DMS79 (cell line): ENCODE data around the gene REX1BD.

Experiments
- DNase-seq: peaks from one replicate; lab custom pipeline; 2025; lab: John Stamatoyannopoulos, UW

The REX1BD gene

GRCh38 chr19:18613589-18614234, 25.1 kb downstream of the REX1BD start:
- no peak for DNase-seq

- DNase-seq: no peak
Measured at GRCh38 chr19:18616023-18616422, 27.4 kb downstream of the REX1BD start.

GRCh38 chr19:18617562-18617961, 29.0 kb downstream of the REX1BD start:
- DNase-seq: no peak

GRCh38 chr19:18618236-18618635, 29.6 kb downstream of the REX1BD start:
- no peak for DNase-seq

GRCh38 chr19:18620311-18620710, 31.7 kb downstream of the REX1BD start:
- DNase-seq: no peak

- DNase-seq: no peak
Measured at GRCh38 chr19:18620902-18621301, 32.3 kb downstream of the REX1BD start.

GRCh38 chr19:18626906-18627305, 38.3 kb downstream of the REX1BD start:
- no peak for DNase-seq

- peak; percentile 59 for DNase-seq
Measured at GRCh38 chr19:18629166-18630088, 40.8 kb downstream of the REX1BD start.

- DNase-seq: peak; percentile 69
Measured at GRCh38 chr19:18633321-18633720, 44.7 kb downstream of the REX1BD start.

GRCh38 chr19:18634612-18635297, 46.2 kb downstream of the REX1BD start:
- no peak for DNase-seq

- DNase-seq: no peak
Measured at GRCh38 chr19:18635831-18636182, 47.2 kb downstream of the REX1BD start.

GRCh38 chr19:18636183-18636968, 47.8 kb downstream of the REX1BD start:
- peak; percentile 95 for DNase-seq

GRCh38 chr19:18636969-18637629, 48.5 kb downstream of the REX1BD start, which contains the start of gene KLHL26:
Gene KLHL26 (plus strand): TSS chr19:18637028. CDS start chr19:18637055, 27 bp downstream.
- DNase-seq: no peak

- DNase-seq: no peak
Measured at GRCh38 chr19:18637673-18638630, 49.4 kb downstream of the REX1BD start.

GRCh38 chr19:18639706-18640243, 51.2 kb downstream of the REX1BD start:
- DNase-seq: no peak
